Endothelial cell of umbilical vein (primary cell): ENCODE measurements around the gene ALDH1A3. TPM values are rescaled to one million over a fixed set of nuclear protein-coding genes. Genes with fewer than 3 reads are reported as not detected.

ENCODE experiments used
- BruUV-seq: library from RNA; stranded (reverse); fragments of 400-500 nt; replicated peaks from 2 replicates; lab custom pipeline; 2021; lab: Mats Ljungman, UMichigan
- CTCF ChIA-PET: fragments of 300-600, 350-600 bp; sonication (Branson Sonifier 250); formaldehyde crosslinking; loops from one replicate; lab custom pipeline; 2021; ENCODE audit warnings: antibody characterized with exemption, inconsistent platforms; lab: Charles Lee
- POLR2A ChIA-PET: fragments of 300-600, 350-600 bp; sonication (Branson Sonifier 250); formaldehyde crosslinking; loops from one replicate; lab custom pipeline; 2021; ENCODE audit warnings: antibody characterized with exemption, inconsistent platforms; lab: Charles Lee
- DNase-seq: peaks from one replicate; pipeline ENCODE4 v3.0.0-alpha.2; 2011; ENCODE audit warnings: low read depth, low spot score
- FAIRE-seq: peaks from 2 replicates; lab custom pipeline; 2011; peaks lifted over from hg19 to GRCh38; lab: Jason Lieb, UNC
- H2AFZ ChIP-seq: 2 replicates; pipeline ENCODE4 v1.6.0; 2012; ENCODE audit warnings: low read depth, low read length, control low read depth, inconsistent platforms
- H3K27ac ChIP-seq: 2 replicates; pipeline ENCODE4 v1.5.1; 2011; ENCODE audit warnings: low read depth, mild to moderate bottlenecking, control low read depth, low read length, moderate library complexity; ENCODE audit not compliant: insufficient read depth
- H3K27me3 ChIP-seq, 2 experiments: 2 replicates each; pipeline versions ENCODE4 v1.6.0 to v1.6.1; 2011; ENCODE audit warnings: low read length in 2 of 2, mixed read lengths in 1 of 2; ENCODE audit not compliant: control insufficient read depth in 2 of 2, insufficient read depth in 2 of 2
- H3K36me3 ChIP-seq, 2 experiments: 2 replicates in 1 of 2; 3 replicates in 1 of 2; pipeline ENCODE4 v1.5.1; 2011; ENCODE audit warnings: low read length in 2 of 2, mild to moderate bottlenecking in 1 of 2, moderate library complexity in 1 of 2; ENCODE audit not compliant: control insufficient read depth in 2 of 2, insufficient read depth in 2 of 2; ENCODE audit errors: extremely low read depth in 1 of 2
- H3K4me1 ChIP-seq: 3 replicates; pipeline ENCODE4 v1.5.1; 2011; ENCODE audit warnings: mild to moderate bottlenecking, low read length; ENCODE audit not compliant: control insufficient read depth, insufficient read depth; ENCODE audit errors: extremely low read depth
- H3K4me2 ChIP-seq: 2 replicates; pipeline ENCODE4 v1.6.1; 2011; ENCODE audit warnings: low read length, control low read depth, mixed read lengths; ENCODE audit not compliant: insufficient read depth
- H3K4me3 ChIP-seq, 3 experiments: fragments of 200-600 bp in 1 of 3; sonication (generic), shearing (Covaris generic) in 1 of 3; replicated peaks in 1 of 3; 2 replicates each; pipeline ENCODE4 v1.5.1; 2011 to 2016; ENCODE audit warnings: control low read depth in 3 of 3, low read length in 3 of 3, mild to moderate bottlenecking in 2 of 3, inconsistent platforms in 1 of 3, low read depth in 1 of 3, moderate library complexity in 1 of 3; ENCODE audit not compliant: insufficient read depth in 1 of 3
- H3K79me2 ChIP-seq: 2 replicates; pipeline ENCODE4 v1.6.0; 2012; ENCODE audit warnings: low read length, inconsistent platforms; ENCODE audit not compliant: control insufficient read depth, insufficient read depth
- H3K9ac ChIP-seq: replicated peaks from 2 replicates; pipeline ENCODE3; 2011; ENCODE audit warnings: low read length, control low read depth; ENCODE audit not compliant: insufficient read depth; ENCODE audit errors: extremely low read depth
- H3K9me1 ChIP-seq: replicated peaks from 3 replicates; pipeline ENCODE4 v1.6.0; 2011; ENCODE audit warnings: mild to moderate bottlenecking, low read length; ENCODE audit not compliant: control insufficient read depth, insufficient read depth; ENCODE audit errors: extremely low read depth
- H3K9me3 ChIP-seq: replicated peaks from 2 replicates; pipeline ENCODE4 v1.5.1; 2012; ENCODE audit warnings: low read length, inconsistent platforms; ENCODE audit not compliant: control insufficient read depth, insufficient read depth
- H4K20me1 ChIP-seq: replicated peaks from 2 replicates; pipeline ENCODE3; 2011; ENCODE audit warnings: mild to moderate bottlenecking, low read length; ENCODE audit not compliant: control insufficient read depth, insufficient read depth; ENCODE audit errors: extremely low read depth
- EZH2 ChIP-seq: IDR thresholded peaks from 2 replicates; pipeline ENCODE4 v1.6.1; 2012; ENCODE audit warnings: borderline replicate concordance, low read depth, mild to moderate bottlenecking, moderate library complexity, low read length, inconsistent platforms; ENCODE audit not compliant: severe bottlenecking
- FOS ChIP-seq: IDR thresholded peaks from 2 replicates; pipeline ENCODE4 v1.6.1; 2011; ENCODE audit warnings: mild to moderate bottlenecking, low read length, moderate library complexity, borderline replicate concordance; ENCODE audit not compliant: insufficient read depth
- GATA2 ChIP-seq: IDR thresholded peaks from 2 replicates; pipeline ENCODE4 v1.7.0; 2011; ENCODE audit warnings: low read depth, mild to moderate bottlenecking, moderate library complexity, mixed read lengths, low read length; ENCODE audit not compliant: insufficient read length, insufficient read depth
- JUN ChIP-seq: IDR thresholded peaks from 2 replicates; pipeline ENCODE4 v1.6.1; 2011; ENCODE audit warnings: borderline replicate concordance, low read depth; ENCODE audit not compliant: insufficient read length, insufficient read depth
- MYC ChIP-seq: IDR thresholded peaks from one replicate; pipeline ENCODE4 v1.6.1; 2011; ENCODE audit warnings: mild to moderate bottlenecking, low read depth, low read length
- POLR2A ChIP-seq: IDR thresholded peaks from 2 replicates; pipeline ENCODE4 v1.6.1; 2012; ENCODE audit warnings: low read depth, mild to moderate bottlenecking, control low read depth, low read length
- dilution Hi-C: fragments of 300-500 bp; cut with MboI; formaldehyde crosslinking; loops from one replicate; pipeline ENCODE4 v1.15.0; 2019; ENCODE audit warnings: low sequenced_read_pairs; ENCODE audit not compliant: extremely low pct_ligation_motif_present
- intact Hi-C: fragments of 100-400 bp; cut with micrococcal nuclease; formaldehyde crosslinking; loops from one replicate; pipeline ENCODE4 v1.10.0; 2022
- polyA plus RNA-seq, 4 experiments: library from polyadenylated mRNA; depleted of rRNA in 3 of 4; stranded (reverse) in 3 of 4; unstranded in 1 of 4; fragments of >200 nt; gene quantifications; 2 replicates each; pipeline versions ENCODE4 v1.2.1 to v1.2.3, GENCODE V29; 2011 to 2012; ENCODE audit warnings: missing spikeins in 1 of 4
- total RNA-seq: library from RNA; stranded (reverse); gene quantifications from 2 replicates; pipeline ENCODE4 v1.2.3, GENCODE V29; 2021
- TF ChIP-seq, protein P1 (sequence below), 2 donors: IDR thresholded peaks; 1 replicate in 1 of 2; 2 replicates in 1 of 2; pipeline ENCODE4 v1.5.1; 2011; ENCODE audit warnings: low read length in 2 of 2, mild to moderate bottlenecking in 2 of 2, moderate library complexity in 2 of 2, control low read depth in 1 of 2, inconsistent platforms in 1 of 2, low read depth in 1 of 2; ENCODE audit not compliant: insufficient read depth in 1 of 2; ENCODE audit errors: extremely low read depth in 1 of 2

Gene ALDH1A3
- total and polyA plus RNA-seq, 2 donors (not counting 3 experiments of a cell fraction or from before 2014, with no cell fraction given): 2.8 to 5.8 TPM

DNA sequence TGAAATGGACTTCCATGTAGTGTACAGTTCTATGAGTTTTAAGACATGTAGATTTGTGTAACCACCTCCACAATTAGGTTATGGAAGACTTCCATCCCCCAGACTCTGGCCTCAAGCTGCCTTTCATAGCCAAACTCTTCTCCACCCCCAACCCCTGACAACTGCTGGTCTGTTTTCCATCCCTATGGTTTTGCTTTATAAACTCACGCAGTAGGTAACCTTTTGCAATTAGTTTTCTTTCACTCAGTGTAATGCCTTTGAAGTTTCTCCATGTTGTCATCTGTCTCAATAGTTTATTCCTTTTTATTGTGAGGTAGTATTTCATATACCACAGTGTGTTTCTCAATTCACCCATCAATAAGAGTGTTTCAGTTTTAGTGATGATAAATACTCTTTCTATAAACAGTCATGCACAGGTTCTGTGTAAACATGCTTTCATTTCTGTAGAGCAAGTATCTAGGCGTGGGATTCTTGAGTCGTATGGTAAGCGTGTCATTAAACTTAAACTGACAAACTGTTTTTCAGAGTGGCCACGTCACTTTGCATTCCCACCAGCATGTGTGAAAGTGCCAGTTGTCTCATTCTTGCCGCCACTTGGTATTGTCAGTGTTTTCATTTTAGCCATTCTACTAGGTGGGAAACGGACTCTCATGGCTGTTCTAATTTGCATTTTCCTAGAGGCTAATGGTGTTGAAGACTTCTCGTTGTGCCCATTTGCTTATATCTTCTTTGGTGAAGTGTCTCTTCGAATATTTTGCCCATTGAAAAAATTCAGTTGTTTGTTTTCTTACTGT is 47.3 kb upstream of the ALDH1A3 start:
- intact Hi-C loops: no loop called here
- Histone ChIP-seq H3K79me2 (no peaks in the 10 kb centered on the region), H4K20me1 (no peaks in the 10 kb centered on the region), H3K4me1 (no peaks in the 10 kb centered on the region), H3K36me3 (no peaks in the 10 kb centered on the region), H3K27me3 (no peaks in the 10 kb centered on the region), H3K9ac (no peak overlapping the region), H3K27ac (no peak overlapping the region), H2AFZ (no peak overlapping the region), H3K9me3 (no peaks in the 10 kb centered on the region), H3K4me3 (no peak overlapping the region), H3K9me1 (no peaks in the 10 kb centered on the region), H3K4me2 (no peak overlapping the region)
- FAIRE-seq (no peak), DNase-seq (no peak)
- BruUV-seq: no TSS peak
- ChIA-PET POLR2A (no interaction called here), CTCF (no interaction called here)
- dilution Hi-C loops: no loop called here
- no peak for TF ChIP-seq MYC
- no peak for TF ChIP-seq POLR2A
- TF ChIP-seq JUN: no peak
- TF ChIP-seq FOS: no peak
- TF ChIP-seq, protein P1, sequence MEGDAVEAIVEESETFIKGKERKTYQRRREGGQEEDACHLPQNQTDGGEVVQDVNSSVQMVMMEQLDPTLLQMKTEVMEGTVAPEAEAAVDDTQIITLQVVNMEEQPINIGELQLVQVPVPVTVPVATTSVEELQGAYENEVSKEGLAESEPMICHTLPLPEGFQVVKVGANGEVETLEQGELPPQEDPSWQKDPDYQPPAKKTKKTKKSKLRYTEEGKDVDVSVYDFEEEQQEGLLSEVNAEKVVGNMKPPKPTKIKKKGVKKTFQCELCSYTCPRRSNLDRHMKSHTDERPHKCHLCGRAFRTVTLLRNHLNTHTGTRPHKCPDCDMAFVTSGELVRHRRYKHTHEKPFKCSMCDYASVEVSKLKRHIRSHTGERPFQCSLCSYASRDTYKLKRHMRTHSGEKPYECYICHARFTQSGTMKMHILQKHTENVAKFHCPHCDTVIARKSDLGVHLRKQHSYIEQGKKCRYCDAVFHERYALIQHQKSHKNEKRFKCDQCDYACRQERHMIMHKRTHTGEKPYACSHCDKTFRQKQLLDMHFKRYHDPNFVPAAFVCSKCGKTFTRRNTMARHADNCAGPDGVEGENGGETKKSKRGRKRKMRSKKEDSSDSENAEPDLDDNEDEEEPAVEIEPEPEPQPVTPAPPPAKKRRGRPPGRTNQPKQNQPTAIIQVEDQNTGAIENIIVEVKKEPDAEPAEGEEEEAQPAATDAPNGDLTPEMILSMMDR (IDR thresholded peaks at IDR 0.05; ENCODE audit: extremely low read depth in 1 of 2, insufficient read depth in 1 of 2, low read depth in 1 of 2, low read length in 2 of 2): no peak
- no peak for TF ChIP-seq EZH2
- TF ChIP-seq GATA2: no peak
